K562 (cell line): Measurements from ENCODE around the gene DCXR. TPM values are rescaled to one million over a fixed set of nuclear protein-coding genes. Genes with fewer than 3 reads are reported as not detected.
A peak's percentile ranks its signal among the peaks of the same experiment; 100 is the strongest.

Experiments
- ATAC-seq: fragments of 200-7000 bp; cut with Tn5 transposase; 3 replicates; pipeline ENCODE4 v1.9.1; 2020; ENCODE audit warnings: moderate library complexity
- BruUV-seq: library from RNA; stranded (reverse); fragments of 400-500 nt; replicated peaks from 2 replicates; lab custom pipeline; 2021; lab: Mats Ljungman, UMichigan
- CTCF ChIA-PET: fragments of 300-600 bp; formaldehyde crosslinking; extraction: SDS; loops from one replicate; lab custom pipeline; 2021; ENCODE audit warnings: low intra/inter-chr PET ratio; lab: Yijun Ruan, JAX
- POLR2A ChIA-PET: fragments of 300-600, 350-650 bp; sonication (Branson Sonifier 250); formaldehyde crosslinking; extraction: SDS; loops from one replicate; lab custom pipeline; 2021; ENCODE audit warnings: antibody characterized with exemption, inconsistent platforms; lab: Yijun Ruan, JAX
- DNase-seq, 4 experiments: peaks; one replicate each; pipeline versions ENCODE4 v3.0.0 to v3.0.0-alpha.2; 2011 to 2018; ENCODE audit warnings: low spot score in 3 of 4, mixed read lengths in 3 of 4; ENCODE audit errors: extremely low read depth in 1 of 4
- FAIRE-seq: peaks from 2 replicates; lab custom pipeline; 2011; peaks lifted over from hg19 to GRCh38; lab: Jason Lieb, UNC
- H2AFZ ChIP-seq: 2 replicates; pipeline ENCODE4 v1.6.0; 2011; ENCODE audit warnings: low read depth, low read length, control low read depth, inconsistent platforms
- H3K27ac ChIP-seq: fragments of 200-600 bp; 3 replicates; pipeline ENCODE4 v1.8.0; 2011; ENCODE audit warnings: low read depth, mild to moderate bottlenecking, control low read depth, inconsistent platforms, low read length, moderate library complexity, mixed read lengths; ENCODE audit errors: extremely low read depth
- H3K27me3 ChIP-seq, 2 experiments: fragments of 300-600 bp in 1 of 2; 2 replicates in 1 of 2; 3 replicates in 1 of 2; pipeline versions ENCODE4 v1.6.0 to v1.8.0; 2011; ENCODE audit warnings: inconsistent platforms in 2 of 2, low read length in 2 of 2, mild to moderate bottlenecking in 1 of 2, mixed read lengths in 1 of 2, moderate library complexity in 1 of 2; ENCODE audit not compliant: control insufficient read depth in 2 of 2, insufficient read depth in 2 of 2
- H3K36me3 ChIP-seq: fragments of 300-600 bp; 3 replicates; pipeline ENCODE4 v1.8.0; 2011; ENCODE audit warnings: mild to moderate bottlenecking, low read length, inconsistent platforms; ENCODE audit not compliant: control insufficient read depth, insufficient read depth
- H3K4me1 ChIP-seq, 2 experiments: fragments of 200-600 bp in 1 of 2; replicated peaks in 1 of 2; 2 replicates in 1 of 2; 3 replicates in 1 of 2; pipeline versions ENCODE4 v1.5.1 to v1.8.0; 2011; ENCODE audit warnings: inconsistent platforms in 2 of 2, low read length in 2 of 2, mild to moderate bottlenecking in 1 of 2, mixed read lengths in 1 of 2, moderate library complexity in 1 of 2; ENCODE audit not compliant: control insufficient read depth in 2 of 2, insufficient read depth in 2 of 2
- H3K4me2 ChIP-seq: 2 replicates; pipeline ENCODE4 v1.6.1; 2011; ENCODE audit warnings: low read length, control low read depth, inconsistent platforms, mixed read lengths; ENCODE audit not compliant: insufficient read depth
- H3K4me3 ChIP-seq: fragments of 200-600 bp; sonication (generic), shearing (Covaris generic); 2 replicates; pipeline ENCODE4 v1.5.1; 2016; ENCODE audit warnings: control low read depth, inconsistent platforms
- H3K79me2 ChIP-seq: fragments of 200-600 bp; 3 replicates; pipeline ENCODE4 v1.8.0; 2011; ENCODE audit warnings: low read length, inconsistent platforms; ENCODE audit not compliant: control insufficient read depth, insufficient read depth
- H3K9ac ChIP-seq, 2 experiments: 2 replicates each; pipeline versions ENCODE4 v1.6.0 to v1.6.1; 2011; ENCODE audit warnings: low read depth in 2 of 2, low read length in 2 of 2, control low read depth in 1 of 2, inconsistent platforms in 1 of 2, mild to moderate bottlenecking in 1 of 2, mixed read lengths in 1 of 2; ENCODE audit not compliant: insufficient read depth in 1 of 2
- H3K9me1 ChIP-seq: one replicate; pipeline ENCODE4 v1.6.0; 2011; ENCODE audit warnings: inconsistent platforms, mild to moderate bottlenecking, low read length, moderate library complexity; ENCODE audit not compliant: control insufficient read depth, insufficient read depth
- H3K9me3 ChIP-seq: replicated peaks from 2 replicates; pipeline ENCODE4 v1.5.1; 2011; ENCODE audit warnings: low read depth, low read length, inconsistent platforms; ENCODE audit not compliant: control insufficient read depth, insufficient read depth
- H4K20me1 ChIP-seq: replicated peaks from 2 replicates; pipeline ENCODE4 v1.6.1; 2011; ENCODE audit warnings: low read length, inconsistent platforms, mixed read lengths; ENCODE audit not compliant: control insufficient read depth, insufficient read depth
- BHLHE40 ChIP-seq: IDR thresholded peaks from 2 replicates; pipeline ENCODE4 v1.6.1; 2011; ENCODE audit warnings: low read length, improper control_type of control experiment
- BRD9 ChIP-seq: fragments of 450-650 bp; IDR thresholded peaks from 2 replicates; pipeline ENCODE4 v1.6.1; 2018; ENCODE audit warnings: low read depth; ENCODE audit not compliant: partially characterized antibody
- CREM ChIP-seq: IDR thresholded peaks from 2 replicates; pipeline ENCODE4 v1.6.1; 2014; ENCODE audit warnings: antibody characterized with exemption, low read depth
- FIP1L1 ChIP-seq: fragments of 200-400 bp; formaldehyde crosslinking; IDR thresholded peaks from 2 replicates; pipeline ENCODE4 v1.6.1; 2018; ENCODE audit warnings: mild to moderate bottlenecking, low read depth, low read length; ENCODE audit not compliant: poor library complexity, severe bottlenecking
- MAX ChIP-seq: sonication (generic); formaldehyde crosslinking; IDR thresholded peaks from 2 replicates; pipeline ENCODE4 v1.9.0; 2022; ENCODE audit warnings: mild to moderate bottlenecking, missing genetic modification reagents
- PCBP1 ChIP-seq: fragments of 200-400 bp; formaldehyde crosslinking; IDR thresholded peaks from 2 replicates; pipeline ENCODE4 v1.6.1; 2018; ENCODE audit warnings: mild to moderate bottlenecking, low read depth, low read length; ENCODE audit not compliant: poor library complexity, severe bottlenecking
- POLR2A ChIP-seq: fragments of 450-650 bp; conservative IDR thresholded peaks from 2 replicates; pipeline ENCODE4 v1.6.1; 2016
- POLR2G ChIP-seq: fragments of 200-400 bp; formaldehyde crosslinking; IDR thresholded peaks from 2 replicates; pipeline ENCODE4 v1.6.1; 2017; ENCODE audit warnings: low read depth, mild to moderate bottlenecking, antibody characterized with exemption, low read length, moderate library complexity
- PRPF4 ChIP-seq: fragments of 200-400 bp; formaldehyde crosslinking; IDR thresholded peaks from one replicate; pipeline ENCODE4 v1.6.1; 2017; ENCODE audit warnings: low read length, low read depth, mild to moderate bottlenecking; ENCODE audit not compliant: insufficient read depth, poor library complexity, severe bottlenecking
- RBFOX2 ChIP-seq: fragments of 200-400 bp; formaldehyde crosslinking; IDR thresholded peaks from 2 replicates; pipeline ENCODE4 v1.6.1; 2017; ENCODE audit warnings: low read depth, mild to moderate bottlenecking, low read length, moderate library complexity
- RBM22 ChIP-seq: fragments of 200-400 bp; formaldehyde crosslinking; IDR thresholded peaks from 2 replicates; pipeline ENCODE4 v1.6.1; 2018; ENCODE audit warnings: low read length, low read depth; ENCODE audit not compliant: poor library complexity, severe bottlenecking
- RBM39 ChIP-seq: fragments of 200-400 bp; formaldehyde crosslinking; optimal IDR thresholded peaks from 2 replicates; pipeline ENCODE3; 2018; ENCODE audit warnings: low read depth, low read length
- SUPT5H ChIP-seq: fragments of 450-650 bp; IDR thresholded peaks from 2 replicates; pipeline ENCODE4 v1.6.1; 2016
- WGBS: fragments of 100-300 bp; shearing (Covaris generic); methylation state at CpG from one replicate; pipeline ENCODE4 v1.1.6; 2016; ENCODE audit warnings: low coverage, mixed read lengths; ENCODE audit not compliant: insufficient coverage; ENCODE audit errors: missing lambda C conversion rate; 5-methylcytosine and 5-hydroxymethylcytosine counted together
- in situ Hi-C: fragments of 300-500 bp; cut with MboI; formaldehyde crosslinking; loops from 4 replicates; pipeline ENCODE4 v1.15.0; 2018; ENCODE audit warnings: inconsistent platforms, mixed read lengths
- intact Hi-C: fragments of 100-400 bp; cut with micrococcal nuclease; formaldehyde crosslinking; loops from 2 replicates; pipeline ENCODE4 v1.14.2; 2022
- polyA plus RNA-seq, 8 experiments: library from polyadenylated mRNA; depleted of rRNA in 4 of 8; stranded (reverse) in 5 of 8; unstranded in 3 of 8; fragments of >200 nt; fragmentation: Nextera tagmentation in 2 of 8; fragmentation: Illumina TruSeq in 1 of 8; extraction: Ambion mirVana in 2 of 8; extraction: Trizol in 1 of 8; gene quantifications; 2 replicates each; pipeline versions ENCODE4 v1.2.1 to v1.2.3, GENCODE V29; 2011 to 2014; ENCODE audit warnings: inconsistent platforms in 1 of 8, missing spikeins in 1 of 8
- total RNA-seq, 7 experiments: library from RNA; depleted of rRNA in 6 of 7; stranded (reverse); fragments of >200 nt in 6 of 7; fragmentation: Illumina TruSeq in 2 of 7; extraction: Trizol in 2 of 7; gene quantifications; 2 replicates each; pipeline versions ENCODE4 v1.2.1 to v1.2.3, GENCODE V29; 2011 to 2021; ENCODE audit warnings: low replicate concordance in 1 of 7
- TF ChIP-seq, protein P1 (sequence below): sonication (generic); formaldehyde crosslinking; IDR thresholded peaks from 2 replicates; pipeline ENCODE4 v1.8.1; 2023; ENCODE audit warnings: mild to moderate bottlenecking, missing genetic modification reagents
- TF ChIP-seq, protein P2 (sequence below): fragments of 450-650 bp; IDR thresholded peaks from 2 replicates; pipeline ENCODE4 v1.6.1; 2017; ENCODE audit warnings: mild to moderate bottlenecking, moderate library complexity

Gene DCXR
- total and polyA plus RNA-seq, 9 of the 15 experiments (the other 6 are each of a cell fraction or from before 2014, with no cell fraction given) = 21.3 to 274 (median 156) TPM

DNA sequence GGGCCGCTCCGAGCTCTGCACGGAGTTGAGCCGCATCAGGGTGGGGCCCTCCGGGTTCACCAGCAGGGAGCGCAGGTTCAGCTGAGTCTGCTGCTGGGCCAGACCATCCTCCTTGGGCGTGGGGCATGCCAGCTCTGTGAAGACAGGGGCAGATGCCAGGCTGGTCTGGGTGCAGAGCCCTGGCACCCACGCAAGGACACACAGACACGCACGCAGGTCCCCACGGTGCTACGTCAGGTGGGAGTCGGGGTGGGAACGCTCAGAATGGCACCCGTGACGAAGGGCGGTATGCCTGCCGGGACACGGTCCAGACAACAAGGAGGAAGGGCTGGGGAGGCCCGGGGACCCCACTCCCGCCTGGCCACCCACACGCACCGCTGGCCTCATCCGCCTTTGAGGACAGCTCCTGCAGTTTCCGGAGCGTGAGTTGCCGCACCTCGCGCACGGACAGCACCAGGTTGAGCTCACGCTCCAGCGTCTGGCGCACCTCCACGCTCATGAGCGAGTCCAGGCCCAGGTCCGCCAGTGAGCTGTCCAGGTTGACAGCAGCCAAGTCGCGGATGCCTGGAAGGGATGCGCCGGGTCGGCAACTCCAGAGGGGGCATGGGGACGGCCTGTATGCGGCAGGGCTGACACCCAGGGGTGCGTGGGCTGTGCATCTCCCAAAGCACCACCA is 43.4 kb upstream of the DCXR start:
- Histone ChIP-seq H3K9ac (no peak overlapping the region; a peak in 1 of 4 replicates), H3K4me3 (no peak overlapping the region), H3K9me1 (peaks cover 3% of the 10 kb centered on the region), H3K36me3 (peaks cover 82% of the 10 kb centered on the region; the same call in 2 of the 3 replicates), H3K27me3 (no peaks in the 10 kb centered on the region), H3K4me1 (peaks cover 0 to 85% of the 10 kb centered on the region in 2 experiments; a peak in 2 of 5 replicates), H3K27ac (no peak overlapping the region), H2AFZ (no peak overlapping the region), H3K4me2 (no peak overlapping the region), H3K9me3 (no peaks in the 10 kb centered on the region), H4K20me1 (peaks cover 31% of the 10 kb centered on the region), H3K79me2 (no peaks in the 10 kb centered on the region; the same call in 2 of the 3 replicates)
- ATAC-seq (no peak), FAIRE-seq (no peak), DNase-seq (no peak)
- intact Hi-C loops (no loop called here), in situ Hi-C loops (no loop called here)
- ChIA-PET POLR2A (interaction anchor here (0.7 to 2.3 kb wide), 7 partner anchors 9 to 390 kb away, joined by 3 to 11 read pairs (median 6); partner anchors contain the start of gene FASN), CTCF (no interaction called here)
- WGBS = 96% methylated on average over 18 of the region's 44 CpGs
- no TSS peak for BruUV-seq
- TF ChIP-seq CREM (no peak), FIP1L1 (peak; percentile 16), MAX (CRISPR knock-in tag) (0 out of 2 replicates have a peak, but pooled peaks have one; percentile 15), POLR2A (peak; percentile 32; the same call in 1 of the 2 replicates), RBM39 (peak; percentile 51), BHLHE40 (no peak), BRD9 (no peak), PRPF4 (peak; percentile 20), RBM22 (peak; percentile 75), RBFOX2 (peak; percentile 67), SUPT5H (peak; percentile 42; the same call in 1 of the 2 replicates), POLR2G (peak; percentile 60), PCBP1 (peak; percentile 41)
- TF ChIP-seq, protein P1, sequence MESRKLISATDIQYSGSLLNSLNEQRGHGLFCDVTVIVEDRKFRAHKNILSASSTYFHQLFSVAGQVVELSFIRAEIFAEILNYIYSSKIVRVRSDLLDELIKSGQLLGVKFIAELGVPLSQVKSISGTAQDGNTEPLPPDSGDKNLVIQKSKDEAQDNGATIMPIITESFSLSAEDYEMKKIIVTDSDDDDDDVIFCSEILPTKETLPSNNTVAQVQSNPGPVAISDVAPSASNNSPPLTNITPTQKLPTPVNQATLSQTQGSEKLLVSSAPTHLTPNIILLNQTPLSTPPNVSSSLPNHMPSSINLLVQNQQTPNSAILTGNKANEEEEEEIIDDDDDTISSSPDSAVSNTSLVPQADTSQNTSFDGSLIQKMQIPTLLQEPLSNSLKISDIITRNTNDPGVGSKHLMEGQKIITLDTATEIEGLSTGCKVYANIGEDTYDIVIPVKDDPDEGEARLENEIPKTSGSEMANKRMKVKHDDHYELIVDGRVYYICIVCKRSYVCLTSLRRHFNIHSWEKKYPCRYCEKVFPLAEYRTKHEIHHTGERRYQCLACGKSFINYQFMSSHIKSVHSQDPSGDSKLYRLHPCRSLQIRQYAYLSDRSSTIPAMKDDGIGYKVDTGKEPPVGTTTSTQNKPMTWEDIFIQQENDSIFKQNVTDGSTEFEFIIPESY (CRISPR knock-in tag) = peak; percentile 98
- TF ChIP-seq, protein P2, sequence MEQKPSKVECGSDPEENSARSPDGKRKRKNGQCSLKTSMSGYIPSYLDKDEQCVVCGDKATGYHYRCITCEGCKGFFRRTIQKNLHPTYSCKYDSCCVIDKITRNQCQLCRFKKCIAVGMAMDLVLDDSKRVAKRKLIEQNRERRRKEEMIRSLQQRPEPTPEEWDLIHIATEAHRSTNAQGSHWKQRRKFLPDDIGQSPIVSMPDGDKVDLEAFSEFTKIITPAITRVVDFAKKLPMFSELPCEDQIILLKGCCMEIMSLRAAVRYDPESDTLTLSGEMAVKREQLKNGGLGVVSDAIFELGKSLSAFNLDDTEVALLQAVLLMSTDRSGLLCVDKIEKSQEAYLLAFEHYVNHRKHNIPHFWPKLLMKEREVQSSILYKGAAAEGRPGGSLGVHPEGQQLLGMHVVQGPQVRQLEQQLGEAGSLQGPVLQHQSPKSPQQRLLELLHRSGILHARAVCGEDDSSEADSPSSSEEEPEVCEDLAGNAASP = no peak
